ENCODE results near the gene LHFPL3. TPM values are rescaled to one million over a fixed set of nuclear protein-coding genes. Genes with fewer than 3 reads are reported as not detected.

Gene LHFPL3
- polyA plus RNA-seq, 2 of the 4 experiments (the other 2 are of a cell fraction), result not detected

- FAIRE-seq (no peak), ATAC-seq (no peak), DNase-seq (ENCODE audit: low read depth in 1 of 2, low spot score in 1 of 2) (no peak)
- Histone ChIP-seq H3K4me1 (no peaks in the 10 kb centered on the region), H3K4me3 (no peak overlapping the region), H3K4me2 (no peak overlapping the region), H3K27ac (no peak overlapping the region), H3K9me3 (no peaks in the 10 kb centered on the region)
- CTCF ChIA-PET, result interaction anchor here (0.7 to 1.4 kb wide), 2 partner anchors 45 to 80 kb away, joined by 3 read pairs; no protein-coding TSS in a partner anchor
- POLR2A ChIA-PET, result no interaction called here
- under 1% methylated on average over 4 of the region's 4 CpGs for WGBS (ENCODE audit: missing lambda C conversion rate)
- TF ChIP-seq SREBF2 (IDR thresholded peaks at IDR 0.05) (no peak), FOXS1 (CRISPR knock-in tag; IDR thresholded peaks at IDR 0.05) (no peak), FOSB (CRISPR knock-in tag; IDR thresholded peaks at IDR 0.05) (no peak), MAZ (IDR thresholded peaks at IDR 0.05; ENCODE audit: borderline replicate concordance, low read depth, low read length) (no peak), CBX2 (IDR thresholded peaks at IDR 0.05; ENCODE audit: borderline replicate concordance, low read depth) (no peak), RNF2 (IDR thresholded peaks at IDR 0.05; ENCODE audit: borderline replicate concordance, low read depth) (no peak), HDAC2 (IDR thresholded peaks at IDR 0.05) (no peak), REST (IDR thresholded peaks at IDR 0.05) (no peak), SMC3 (IDR thresholded peaks at IDR 0.05) (no peak)
Measured at GRCh38 chr7:104767826-104768536, 439.6 kb downstream of the LHFPL3 start.

GRCh38 chr7:104772405-104773345, 444.3 kb downstream of the LHFPL3 start:
- DNase-seq (ENCODE audit: low read depth in 1 of 2, low spot score in 1 of 2) (no peak), FAIRE-seq (no peak), ATAC-seq (peak; percentile 53 to 55; a peak in 2 of 6 replicates)
- no peaks in the 10 kb centered on the region for H3K9me3 ChIP-seq
- no peak overlapping the region for H3K4me3 ChIP-seq
- H3K4me1 ChIP-seq, result no peaks in the 10 kb centered on the region
- POLR2A ChIA-PET, result no interaction called here
- H3K4me2 ChIP-seq, result no peak overlapping the region
- WGBS (ENCODE audit: missing lambda C conversion rate), result 29% methylated on average over 10 of the region's 10 CpGs
- no peak overlapping the region for H3K27ac ChIP-seq
- CTCF ChIA-PET, result interaction anchor here (0.7 kb wide), 1 partner anchor 127 kb away, joined by 4 read pairs; no protein-coding TSS in a partner anchor
- no peak for TF ChIP-seq EHMT2 (IDR thresholded peaks at IDR 0.05; ENCODE audit: low read depth)
- no peak for TF ChIP-seq ELK1 (IDR thresholded peaks at IDR 0.05; ENCODE audit: low read depth, low read length)
- no peak for TF ChIP-seq NPAS2 (CRISPR knock-in tag; IDR thresholded peaks at IDR 0.05; ENCODE audit: borderline replicate concordance)
- no peak for TF ChIP-seq RAD21 (conservative IDR thresholded peaks at IDR 0.05 in 1 of 2, IDR thresholded peaks at IDR 0.05 in 1 of 2)
- no peak for TF ChIP-seq REST (IDR thresholded peaks at IDR 0.05)
- no peak for TF ChIP-seq TFCP2L1 (CRISPR knock-in tag; IDR thresholded peaks at IDR 0.05)
- no peak for TF ChIP-seq SREBF2 (IDR thresholded peaks at IDR 0.05)
- no peak for TF ChIP-seq EP300 (IDR thresholded peaks at IDR 0.05)
- no peak for TF ChIP-seq ATOH8 (CRISPR knock-in tag; IDR thresholded peaks at IDR 0.05; ENCODE audit: low read depth)
- no peak for TF ChIP-seq FOSB (CRISPR knock-in tag; IDR thresholded peaks at IDR 0.05)
- TF ChIP-seq SMC3 (IDR thresholded peaks at IDR 0.05), result no peak
- TF ChIP-seq KDM1A (IDR thresholded peaks at IDR 0.05; ENCODE audit: low read depth), result no peak
- TF ChIP-seq PBX3 (IDR thresholded peaks at IDR 0.05), result no peak
- TF ChIP-seq RCOR1 (IDR thresholded peaks at IDR 0.05; ENCODE audit: low read depth, low read length), result no peak
- TF ChIP-seq EHF (CRISPR knock-in tag; IDR thresholded peaks at IDR 0.05), result no peak
